ENCODE results near the gene TBPL2.

TBPL2 gene

GRCh38 chr14:55399183-55399582 is 41.2 kb downstream of the TBPL2 start:
- no peak overlapping the region for H3K27ac ChIP-seq (ENCODE audit: extremely low read depth, low read depth, low read length)
- POLR2A ChIA-PET = no interaction called here
- H3K4me1 ChIP-seq (ENCODE audit: control insufficient read depth, insufficient read depth, low read length) = peaks cover 5% of the 10 kb centered on the region; the same call in 1 of the 2 replicates
- peaks cover 0 to 6% of the 10 kb centered on the region in 2 experiments; a peak in 1 of 3 replicates for H3K36me3 ChIP-seq (ENCODE audit: control insufficient read depth in 2 of 2, insufficient read depth in 1 of 2, low read length in 2 of 2)
- no peaks in the 10 kb centered on the region for H3K9me3 ChIP-seq (ENCODE audit: control insufficient read depth, insufficient read depth, low read depth, low read length)
- TF ChIP-seq ZNF155 (tag by site-specific recombination; IDR thresholded peaks at IDR 0.05) (no peak), ZEB2 (tag by site-specific recombination; IDR thresholded peaks at IDR 0.05) (no peak), ZNF548 (tag by site-specific recombination; IDR thresholded peaks at IDR 0.05) (no peak), ZNF211 (tag by site-specific recombination; IDR thresholded peaks at IDR 0.05; ENCODE audit: low read depth) (no peak), FEZF1 (tag by site-specific recombination; IDR thresholded peaks at IDR 0.05) (no peak), ZNF354C (tag by site-specific recombination; IDR thresholded peaks at IDR 0.05; ENCODE audit: borderline replicate concordance, low read depth) (no peak), ZBTB10 (tag by site-specific recombination; IDR thresholded peaks at IDR 0.05) (no peak), ZNF830 (tag by site-specific recombination; IDR thresholded peaks at IDR 0.05; ENCODE audit: low read depth) (no peak)
- CTCF ChIA-PET = no interaction called here
- no peak overlapping the region for H3K4me3 ChIP-seq (ENCODE audit: low read depth, low read length)

- peak; percentile 49 for TF ChIP-seq ZNF629 (tag by site-specific recombination; IDR thresholded peaks at IDR 0.05)
- TF ChIP-seq ZNF362 (tag by site-specific recombination; IDR thresholded peaks at IDR 0.05) = peak; percentile 73
- no peak for TF ChIP-seq SP3 (tag by site-specific recombination; IDR thresholded peaks at IDR 0.05)
- peak; percentile 38; the same call in 1 of the 2 replicates for TF ChIP-seq HIC1 (tag by site-specific recombination; IDR thresholded peaks at IDR 0.05)
- Histone ChIP-seq H3K4me3 (ENCODE audit: low read depth, low read length) (no peak overlapping the region), H3K4me1 (ENCODE audit: control insufficient read depth, insufficient read depth, low read length) (peaks cover 5% of the 10 kb centered on the region; the same call in 1 of the 2 replicates), H3K36me3 (ENCODE audit: control insufficient read depth in 2 of 2, insufficient read depth in 1 of 2, low read length in 2 of 2) (peaks cover 0 to 6% of the 10 kb centered on the region in 2 experiments; a peak in 2 of 3 replicates), H3K9me3 (ENCODE audit: control insufficient read depth, insufficient read depth, low read depth, low read length) (no peaks in the 10 kb centered on the region), H3K27ac (ENCODE audit: extremely low read depth, low read depth, low read length) (no peak overlapping the region)
- CTCF ChIA-PET = no interaction called here
- POLR2A ChIA-PET = no interaction called here
These were observed 41.7 kb downstream of the TBPL2 start for GRCh38 chr14:55398679-55399078.

GRCh38 chr14:55389330-55389729 is 51.1 kb downstream of the TBPL2 start:
- Histone ChIP-seq H3K9me3 (ENCODE audit: control insufficient read depth, insufficient read depth, low read depth, low read length) (no peaks in the 10 kb centered on the region), H3K4me3 (ENCODE audit: low read depth, low read length) (no peak overlapping the region), H3K36me3 (ENCODE audit: control insufficient read depth in 2 of 2, insufficient read depth in 1 of 2, low read length in 2 of 2) (peaks cover 0 to 16% of the 10 kb centered on the region in 2 experiments; a peak in 2 of 3 replicates), H3K4me1 (ENCODE audit: control insufficient read depth, insufficient read depth, low read length) (peaks cover 2% of the 10 kb centered on the region; the same call in 1 of the 2 replicates), H3K27ac (ENCODE audit: extremely low read depth, low read depth, low read length) (no peak overlapping the region)
- ChIA-PET CTCF (interaction anchor here (1.2 kb wide), 1 partner anchor 22 kb away, joined by 3 read pairs; no protein-coding TSS in a partner anchor), POLR2A (no interaction called here)
- TF ChIP-seq ZNF645 (tag by site-specific recombination; IDR thresholded peaks at IDR 0.05) (no peak), ZNF391 (tag by site-specific recombination; IDR thresholded peaks at IDR 0.05; ENCODE audit: borderline replicate concordance, low read depth) (no peak), PRDM1 (tag by site-specific recombination; IDR thresholded peaks at IDR 0.05) (no peak), ZNF433 (tag by site-specific recombination; IDR thresholded peaks at IDR 0.05; ENCODE audit: low read depth) (no peak), ZNF146 (tag by site-specific recombination; IDR thresholded peaks at IDR 0.05) (no peak), ZNF2 (tag by site-specific recombination; IDR thresholded peaks at IDR 0.05) (no peak), ZNF521 (tag by site-specific recombination; IDR thresholded peaks at IDR 0.05) (no peak), PATZ1 (tag by site-specific recombination; IDR thresholded peaks at IDR 0.05) (no peak), BCL11B (tag by site-specific recombination; IDR thresholded peaks at IDR 0.05; ENCODE audit: low read depth) (no peak), MYNN (tag by site-specific recombination; IDR thresholded peaks at IDR 0.05; ENCODE audit: borderline replicate concordance) (no peak)
